Muscle of back (tissue), 11 donors: Measurements from ENCODE around the gene SIRPB2. TPM values are rescaled to one million over a fixed set of nuclear protein-coding genes. Genes with fewer than 3 reads are reported as not detected.
"Not testable (repeated sequence)": the region's sequence is repeated elsewhere in the genome, so short reads cannot be mapped to it uniquely, and the experiment has no call there.

Experiments
- DNase-seq, 3 donors: peaks; one replicate each; pipeline versions ENCODE4 v3.0.0 to v3.0.0-alpha.2; 2013
- polyA plus RNA-seq, 10 donors: library from polyadenylated mRNA; unstranded; fragments of 120-200 nt; gene quantifications; one replicate each; pipeline ENCODE4 v1.2.1, GENCODE V29; 2013; ENCODE audit not compliant: insufficient read length in 10 of 10

Gene SIRPB2
- polyA plus RNA-seq, 10 donors, result 0.91 to 2.7 (median 1.9) TPM

DNA sequence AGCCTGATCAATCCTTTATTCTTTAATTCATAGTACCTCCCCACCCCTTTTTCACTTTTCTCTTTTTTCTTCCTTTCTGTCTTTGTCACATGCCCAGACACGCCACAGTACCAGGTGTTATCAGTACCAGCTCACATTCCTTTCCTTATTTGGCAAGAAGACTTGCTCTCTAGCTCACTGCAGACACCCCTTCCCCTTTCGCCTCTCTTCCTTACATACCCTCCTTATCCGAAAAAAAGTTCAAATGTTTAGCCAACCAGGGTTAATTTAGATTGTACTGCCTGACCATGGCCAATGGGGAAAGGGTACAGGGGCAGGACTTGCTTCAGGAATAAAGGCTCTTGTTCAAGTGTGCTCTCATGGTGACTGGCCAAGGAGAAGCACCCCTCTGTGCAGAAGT lies 9.3 kb upstream of the SIRPB2 start:
- DNase-seq, result no peak

GRCh38 chr20:1499528-1500420 lies 8.6 kb upstream of the SIRPB2 start:
- no peak for DNase-seq

DNA sequence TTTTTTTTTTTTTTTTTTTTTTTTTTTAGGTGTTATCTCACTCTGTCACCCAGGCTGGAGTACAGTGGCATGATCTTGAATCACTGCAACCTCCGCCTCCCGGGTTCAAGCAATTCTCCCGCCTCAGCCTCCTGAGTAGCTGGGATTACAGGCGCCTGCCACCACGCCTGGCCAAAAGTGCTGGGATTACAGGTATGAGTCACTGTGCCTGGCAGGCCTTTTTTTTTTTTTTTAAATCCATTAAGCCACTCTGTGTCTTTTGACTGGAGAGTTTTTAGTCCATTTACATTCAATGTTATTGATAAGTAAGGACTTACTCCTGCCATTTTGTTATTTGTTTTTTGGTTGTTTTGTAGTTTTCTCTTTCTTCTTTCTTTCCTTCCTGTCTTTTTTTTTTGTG lies 6.2 kb upstream of the SIRPB2 start:
- DNase-seq, result not testable (repeated sequence)

DNA sequence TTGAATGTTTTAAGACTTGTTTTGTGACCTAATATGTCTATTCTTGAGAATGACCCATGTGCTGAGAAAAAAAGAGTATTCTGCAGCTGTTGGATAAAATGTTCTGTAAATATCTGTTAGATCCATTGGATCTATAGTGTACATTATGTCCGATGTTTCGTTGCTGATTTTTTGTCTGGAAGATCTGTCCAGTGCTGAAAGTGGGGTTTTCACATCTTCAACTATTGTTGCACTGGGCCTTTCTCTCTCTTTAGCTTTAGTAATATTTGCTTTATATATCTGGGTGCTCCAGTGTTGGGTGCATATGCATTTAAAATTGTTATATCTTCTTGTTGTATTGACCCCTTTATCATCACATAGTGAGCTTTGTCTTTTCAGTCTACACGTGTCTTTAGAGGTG lies 5.7 kb upstream of the SIRPB2 start:
- DNase-seq, result no peak

DNA sequence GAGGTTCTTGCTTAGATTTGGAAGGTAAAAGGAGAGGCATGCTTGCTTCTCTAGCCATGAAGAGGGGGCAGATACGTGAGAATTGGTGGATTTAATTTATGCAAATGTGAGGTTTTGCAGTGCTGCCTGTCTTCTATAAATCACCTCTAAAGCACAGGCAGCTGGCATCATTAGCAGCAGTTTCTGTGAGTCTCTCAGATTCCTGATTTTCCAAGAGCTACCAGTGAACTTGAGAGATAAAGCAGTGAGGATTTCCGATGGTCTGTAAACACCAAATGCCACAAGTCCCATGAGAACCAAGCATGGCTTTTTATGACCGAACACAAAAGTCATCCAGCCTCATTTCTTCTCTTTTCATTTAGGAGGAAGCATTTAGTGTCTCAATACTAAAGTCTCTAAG lies 3.2 kb upstream of the SIRPB2 start:
- no peak for DNase-seq

DNA sequence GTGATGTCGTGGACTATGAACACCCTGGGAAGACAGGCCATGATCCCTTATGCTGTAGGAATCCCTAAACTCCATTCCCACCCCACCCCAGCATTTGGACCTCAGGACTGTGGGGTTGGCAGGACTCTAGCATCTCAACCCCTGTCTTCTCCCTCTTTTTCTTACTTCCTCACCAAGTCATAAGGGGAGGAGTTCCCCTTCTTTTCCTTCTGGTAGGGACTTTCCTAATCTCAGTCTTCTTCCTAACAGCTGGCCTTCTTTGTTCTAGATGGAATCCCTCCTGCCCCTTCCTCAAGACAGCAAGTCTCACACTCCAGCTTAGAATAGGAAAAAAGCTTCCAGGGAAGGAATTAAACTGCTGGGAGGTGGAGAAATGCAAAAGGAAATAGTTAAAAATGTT lies 2.3 kb upstream of the SIRPB2 start:
- DNase-seq, result no peak

- DNase-seq, result no peak
Observed at GRCh38 chr20:1491860-1492642, 831 bp upstream of the SIRPB2 start.

DNA sequence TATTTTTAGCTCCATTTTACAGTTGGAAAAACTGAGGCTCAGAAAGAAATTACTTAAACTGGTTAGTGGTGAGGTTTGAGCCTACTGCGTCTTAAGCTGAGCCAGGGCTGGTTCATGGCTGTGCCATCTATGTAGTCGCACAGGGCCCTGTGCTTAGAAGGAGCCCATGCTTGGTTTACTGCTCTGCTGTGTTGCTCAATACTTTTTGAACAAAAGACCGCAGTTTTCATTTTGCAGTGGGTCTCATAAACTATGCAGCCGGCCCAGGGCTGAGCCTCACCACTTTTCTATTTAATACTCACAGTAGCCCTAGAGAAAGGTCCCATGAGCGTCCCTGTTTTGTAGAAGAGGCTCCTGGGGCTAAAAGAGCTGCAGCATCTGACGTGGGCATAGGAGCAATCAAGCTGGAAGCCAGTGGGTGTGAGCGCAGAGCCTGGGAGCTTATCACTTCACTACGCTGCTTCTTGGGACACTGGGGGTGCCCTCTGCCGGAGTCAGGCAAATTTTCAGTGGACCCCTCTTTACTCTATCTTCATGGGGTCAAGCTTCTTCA lies 501 bp downstream of the SIRPB2 start:
- no peak for DNase-seq

DNA sequence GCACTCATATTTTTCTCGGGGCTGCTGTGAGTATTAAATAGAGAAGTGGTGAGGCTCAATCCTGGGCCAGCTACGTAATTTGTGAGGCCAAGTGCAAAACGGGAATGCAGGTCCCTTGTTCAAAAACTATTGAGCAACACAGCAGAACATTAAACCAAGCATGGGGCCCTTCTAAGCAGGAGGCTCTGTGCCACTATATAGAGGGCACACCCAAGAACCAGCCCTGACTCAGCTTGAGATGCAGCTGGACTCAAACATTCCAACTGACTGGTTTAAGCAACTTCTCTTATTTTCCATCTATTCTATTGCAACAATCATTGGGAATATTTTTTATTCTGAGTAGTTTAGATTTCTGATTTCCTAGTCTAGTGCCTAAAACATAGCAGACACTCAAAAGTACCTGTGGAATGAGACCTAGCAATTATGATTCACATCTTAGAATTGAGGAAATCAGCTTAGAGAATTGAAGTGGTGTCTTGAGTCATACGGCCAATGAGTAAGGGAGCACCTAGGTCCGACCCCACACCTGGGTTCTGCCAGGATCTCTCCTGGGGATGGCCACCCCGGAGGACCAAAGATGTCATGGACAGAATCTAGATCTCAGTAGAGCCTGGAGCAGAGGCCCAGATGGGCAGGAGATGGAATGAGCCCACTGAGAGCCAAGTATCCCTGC lies 1.3 kb downstream of the SIRPB2 start:
- DNase-seq, result no peak

DNA sequence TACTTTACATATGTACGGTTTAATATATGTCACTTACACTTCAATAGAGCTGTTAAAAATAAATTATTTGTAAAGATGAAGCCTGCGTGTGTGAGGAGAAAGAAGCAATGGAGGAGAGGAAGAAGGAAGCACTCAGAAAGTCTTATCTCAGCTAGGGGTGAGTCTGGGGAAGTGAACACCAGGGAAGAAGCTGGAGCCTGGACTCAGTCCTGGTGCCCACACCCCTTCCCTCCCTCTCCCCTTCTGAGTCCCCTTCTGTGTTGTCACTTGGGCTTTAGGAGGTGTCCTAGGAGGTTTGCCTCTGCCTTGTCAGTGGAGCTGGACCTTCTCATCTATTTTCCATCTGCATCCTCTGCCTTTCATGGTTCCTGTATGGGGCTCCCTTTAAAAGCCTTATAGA lies 1.9 kb downstream of the SIRPB2 start:
- DNase-seq, result no peak

GRCh38 chr20:1486566-1486965 lies 4.7 kb downstream of the SIRPB2 start:
- no peak for DNase-seq

DNA sequence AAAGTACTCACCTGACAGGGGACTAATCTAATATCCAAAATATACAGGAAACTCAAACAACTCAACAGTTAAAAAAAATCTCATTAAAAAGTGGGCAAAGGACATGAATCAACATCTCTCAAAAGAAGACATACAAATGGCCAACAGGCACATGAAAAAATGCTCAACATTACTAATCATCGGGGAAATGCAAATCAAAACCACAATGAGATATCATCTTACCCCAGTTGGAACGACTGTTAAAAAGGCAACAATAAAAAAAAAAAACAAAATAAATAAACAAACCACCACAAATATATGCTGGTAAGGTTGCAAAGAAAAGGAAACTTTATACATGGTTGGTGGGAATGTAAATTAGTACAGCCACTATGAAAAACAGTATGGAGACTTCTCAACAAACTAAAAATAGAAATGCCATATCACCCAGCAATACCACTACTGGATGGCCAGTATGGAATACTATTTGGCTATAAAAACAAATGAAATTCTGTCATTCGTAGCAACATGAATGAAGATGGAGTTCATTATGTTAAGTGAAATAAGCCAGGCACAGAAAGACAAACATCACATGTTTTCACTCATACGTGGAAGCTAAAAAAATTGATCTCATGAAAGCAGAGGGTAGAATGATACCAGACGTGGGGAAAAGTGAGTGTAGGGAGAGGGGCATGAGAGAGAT lies 6.6 kb downstream of the SIRPB2 start:
- no peak for DNase-seq

- DNase-seq, result no peak
Observed at GRCh38 chr20:1479831-1480595, 11.2 kb downstream of the SIRPB2 start.

GRCh38 chr20:1478566-1478965 lies 12.7 kb downstream of the SIRPB2 start:
- DNase-seq, result no peak

DNA sequence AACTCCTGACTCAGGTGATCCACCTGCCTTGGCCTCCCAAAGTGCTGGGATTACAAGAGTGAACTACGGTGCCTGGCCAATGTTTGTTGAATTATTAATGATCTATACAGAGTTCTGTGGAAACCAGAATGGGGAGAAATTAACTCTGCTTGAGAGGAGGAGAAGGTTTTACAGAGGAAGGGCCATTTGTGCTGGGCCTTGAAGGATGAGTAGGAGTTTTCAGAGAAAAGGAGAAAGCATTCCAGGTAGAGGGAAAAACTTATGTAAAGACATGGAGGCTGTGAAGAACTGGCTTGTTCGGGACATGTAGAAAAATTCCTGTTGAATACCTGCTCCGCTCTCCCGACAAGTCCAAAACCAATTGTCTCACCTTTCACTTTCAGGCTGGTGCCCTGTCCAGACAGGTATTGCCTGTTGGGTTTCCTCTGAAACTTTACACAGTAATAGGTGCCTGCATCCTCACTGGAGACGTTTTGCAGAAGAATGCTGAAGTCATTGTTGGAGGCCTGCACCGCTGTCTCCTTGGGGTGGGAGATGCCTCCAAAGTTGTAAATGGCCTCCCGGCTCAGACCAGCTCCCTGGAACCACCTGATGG lies 13.2 kb downstream of the SIRPB2 start:
- no peak for DNase-seq

DNA sequence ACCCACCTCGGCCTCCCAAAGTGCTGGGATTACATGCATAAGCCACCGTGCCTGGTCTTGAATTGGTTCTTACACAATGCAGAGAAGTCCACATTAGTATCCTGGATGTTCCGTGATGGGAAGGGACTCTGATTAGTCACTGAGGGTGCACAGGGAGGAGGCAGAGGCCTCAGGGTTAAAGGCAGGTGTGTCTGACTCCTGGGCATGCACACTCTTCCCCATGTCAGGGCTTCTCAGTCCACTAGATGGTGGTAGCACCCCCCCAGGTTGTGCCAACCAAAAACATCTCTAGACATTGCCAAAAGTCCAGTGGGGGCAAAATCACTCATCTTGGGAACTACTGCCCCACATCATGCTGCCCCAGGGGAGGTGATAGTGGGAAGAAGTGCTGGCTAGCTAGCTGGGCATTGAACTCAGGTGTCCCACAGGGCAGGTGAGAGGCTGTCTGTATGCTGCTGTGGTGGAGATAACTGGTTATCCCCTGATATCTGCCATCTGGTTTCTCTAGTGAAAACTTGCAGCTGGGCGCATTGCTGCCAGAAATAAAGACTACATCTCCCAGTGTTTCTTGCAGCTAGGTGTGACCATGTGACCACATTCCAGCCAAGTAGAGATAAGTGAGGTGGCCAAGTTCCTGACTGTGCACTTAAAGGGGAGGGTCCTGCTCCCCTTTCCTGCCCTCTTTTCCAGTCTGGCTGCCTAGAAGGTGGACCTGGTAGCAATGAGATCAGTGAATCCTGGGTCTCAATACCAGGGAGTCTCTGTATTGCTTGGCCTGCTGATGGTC lies 16.2 kb downstream of the SIRPB2 start:
- no peak for DNase-seq

DNA sequence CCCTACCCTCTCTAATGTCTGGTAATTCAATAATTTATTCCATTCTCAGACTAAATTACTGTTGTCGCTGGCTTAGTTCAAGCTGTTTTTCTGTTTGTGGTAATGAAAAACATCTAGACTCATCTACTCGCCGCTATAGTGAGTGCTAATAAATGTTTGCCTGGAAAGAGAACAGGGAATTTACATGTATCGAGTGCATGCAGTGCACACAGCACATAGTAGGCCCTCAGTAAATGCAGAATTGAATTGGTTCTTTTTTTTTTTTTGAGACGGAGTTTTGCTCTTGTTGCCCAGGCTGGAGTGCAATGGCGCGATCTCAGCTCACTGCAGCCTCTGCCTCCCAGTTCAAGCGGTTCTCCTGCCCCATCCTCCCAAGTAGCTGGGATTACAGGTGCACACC lies 16.9 kb downstream of the SIRPB2 start:
- no peak for DNase-seq

GRCh38 chr20:1473246-1474220 lies 17.7 kb downstream of the SIRPB2 start:
- no peak for DNase-seq
